Body of pancreas (tissue), 4 donors: ENCODE data around the gene ANTXR1.

Experiments used
- POLR2A ChIP-seq, 3 donors: fragments of 450-650 bp; IDR thresholded peaks; one replicate each; pipeline ENCODE4 v1.6.1; 2016; ENCODE audit warnings: antibody characterized with exemption in 3 of 3, mild to moderate bottlenecking in 2 of 3
- TF ChIP-seq, protein P1 (sequence below), 7 experiments: fragments of 450-650 bp in 4 of 7; fragments of 200-600 bp in 3 of 7; sonication (generic) in 3 of 7; IDR thresholded peaks; one replicate each; pipeline ENCODE4 v1.5.1; 2016 to 2019; ENCODE audit warnings: antibody characterized with exemption in 7 of 7

DNA sequence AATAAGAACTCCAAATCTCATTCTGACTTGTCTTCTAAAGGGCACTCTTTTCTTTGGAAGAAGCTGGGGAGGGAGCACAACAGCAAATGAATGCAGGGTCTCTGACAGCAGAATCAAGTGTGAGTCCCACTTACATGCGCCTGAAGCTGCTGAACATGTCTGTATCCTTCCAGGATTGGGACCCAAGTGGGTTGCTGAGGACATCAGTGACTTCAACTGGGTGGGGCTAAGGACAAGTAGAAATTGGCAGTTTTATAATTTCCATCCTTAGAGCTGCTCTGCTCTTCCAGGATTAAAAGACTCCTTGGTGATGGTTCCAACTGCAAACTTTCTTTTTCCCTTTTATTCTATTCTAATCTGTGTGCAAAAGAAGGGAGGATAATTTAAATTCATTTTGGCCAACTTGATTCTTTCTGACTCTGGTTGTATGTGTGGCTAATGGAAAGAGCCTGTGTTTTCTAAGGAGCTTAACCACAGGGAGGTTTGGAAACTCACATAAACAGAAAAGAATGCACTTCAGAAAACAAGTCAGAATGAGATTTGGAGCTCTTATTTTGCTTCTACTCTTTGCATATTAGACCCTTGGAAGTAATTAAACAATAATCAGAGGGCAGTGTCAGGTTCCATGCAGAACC lies 20.6 kb downstream of the ANTXR1 start:
- TF ChIP-seq, protein P1, sequence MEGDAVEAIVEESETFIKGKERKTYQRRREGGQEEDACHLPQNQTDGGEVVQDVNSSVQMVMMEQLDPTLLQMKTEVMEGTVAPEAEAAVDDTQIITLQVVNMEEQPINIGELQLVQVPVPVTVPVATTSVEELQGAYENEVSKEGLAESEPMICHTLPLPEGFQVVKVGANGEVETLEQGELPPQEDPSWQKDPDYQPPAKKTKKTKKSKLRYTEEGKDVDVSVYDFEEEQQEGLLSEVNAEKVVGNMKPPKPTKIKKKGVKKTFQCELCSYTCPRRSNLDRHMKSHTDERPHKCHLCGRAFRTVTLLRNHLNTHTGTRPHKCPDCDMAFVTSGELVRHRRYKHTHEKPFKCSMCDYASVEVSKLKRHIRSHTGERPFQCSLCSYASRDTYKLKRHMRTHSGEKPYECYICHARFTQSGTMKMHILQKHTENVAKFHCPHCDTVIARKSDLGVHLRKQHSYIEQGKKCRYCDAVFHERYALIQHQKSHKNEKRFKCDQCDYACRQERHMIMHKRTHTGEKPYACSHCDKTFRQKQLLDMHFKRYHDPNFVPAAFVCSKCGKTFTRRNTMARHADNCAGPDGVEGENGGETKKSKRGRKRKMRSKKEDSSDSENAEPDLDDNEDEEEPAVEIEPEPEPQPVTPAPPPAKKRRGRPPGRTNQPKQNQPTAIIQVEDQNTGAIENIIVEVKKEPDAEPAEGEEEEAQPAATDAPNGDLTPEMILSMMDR (IDR thresholded peaks at IDR 0.05) = no peak
- TF ChIP-seq POLR2A (IDR thresholded peaks at IDR 0.05) = no peak
